WI38 (cell line): ENCODE data around the gene GATA6.
"Not testable (repeated sequence)": the region's sequence is repeated elsewhere in the genome, so short reads cannot be mapped to it uniquely, and the experiment has no call there.

ENCODE experiments used
- H3K4me3 ChIP-seq: 2 replicates; pipeline ENCODE4 v1.5.1; 2011; ENCODE audit warnings: low read depth, mild to moderate bottlenecking, control low read depth, low read length
- TF ChIP-seq, protein P1 (sequence below): IDR thresholded peaks from 2 replicates; pipeline ENCODE4 v1.5.1; 2012; ENCODE audit warnings: low read depth, mild to moderate bottlenecking, control low read depth, low read length

Gene GATA6

DNA sequence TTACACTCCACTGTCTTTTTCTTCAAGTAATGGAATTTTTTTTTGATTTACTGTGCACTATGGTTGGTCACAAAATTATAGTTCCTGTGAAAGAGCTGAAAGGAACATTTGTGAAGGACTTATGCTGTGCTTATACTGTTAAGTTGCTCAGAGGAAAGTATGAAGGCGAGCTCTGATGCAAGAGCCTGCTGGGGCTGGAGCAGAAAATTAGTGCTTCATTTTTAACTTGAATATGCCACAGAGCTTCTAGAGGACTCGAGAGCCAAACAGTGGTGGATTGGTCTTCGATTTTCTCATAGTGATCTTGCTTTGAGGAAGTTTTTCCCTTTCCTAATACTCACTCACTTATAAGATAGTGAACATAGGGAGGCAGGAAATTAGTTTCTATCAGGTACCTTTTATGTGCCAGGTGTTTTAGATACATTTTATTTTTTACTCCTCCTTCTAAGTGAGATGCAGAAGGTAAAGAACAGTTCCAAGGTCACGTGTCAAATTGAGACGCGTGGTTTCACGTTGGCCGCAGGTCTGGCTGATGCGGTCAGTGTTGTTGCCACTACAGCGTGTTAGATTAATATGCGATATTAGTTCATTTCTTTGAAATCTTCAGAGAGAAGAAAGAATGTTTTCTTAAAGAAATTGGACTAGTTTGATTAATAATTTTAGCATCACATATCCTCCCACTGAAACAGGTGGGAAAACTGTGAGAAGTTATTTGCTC lies 20.2 kb downstream of the GATA6 start:
- no peak overlapping the region for H3K4me3 ChIP-seq

DNA sequence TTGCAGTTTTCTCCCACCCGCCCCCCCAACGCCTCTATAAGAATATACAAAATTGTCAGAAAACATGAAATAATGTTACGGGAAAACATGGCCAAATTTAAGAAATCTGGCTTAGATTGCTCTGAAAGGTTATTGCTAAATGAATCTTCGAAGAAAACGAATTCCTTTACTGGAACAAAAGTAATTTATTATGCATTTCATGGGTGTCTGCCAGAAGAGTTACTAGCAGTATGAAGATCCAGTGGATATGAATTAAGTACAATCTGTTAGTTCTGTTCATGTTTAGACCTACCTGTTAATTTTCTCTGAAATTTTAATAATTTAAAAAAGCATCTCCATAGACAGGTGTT lies 21.9 kb downstream of the GATA6 start:
- TF ChIP-seq, protein P1, sequence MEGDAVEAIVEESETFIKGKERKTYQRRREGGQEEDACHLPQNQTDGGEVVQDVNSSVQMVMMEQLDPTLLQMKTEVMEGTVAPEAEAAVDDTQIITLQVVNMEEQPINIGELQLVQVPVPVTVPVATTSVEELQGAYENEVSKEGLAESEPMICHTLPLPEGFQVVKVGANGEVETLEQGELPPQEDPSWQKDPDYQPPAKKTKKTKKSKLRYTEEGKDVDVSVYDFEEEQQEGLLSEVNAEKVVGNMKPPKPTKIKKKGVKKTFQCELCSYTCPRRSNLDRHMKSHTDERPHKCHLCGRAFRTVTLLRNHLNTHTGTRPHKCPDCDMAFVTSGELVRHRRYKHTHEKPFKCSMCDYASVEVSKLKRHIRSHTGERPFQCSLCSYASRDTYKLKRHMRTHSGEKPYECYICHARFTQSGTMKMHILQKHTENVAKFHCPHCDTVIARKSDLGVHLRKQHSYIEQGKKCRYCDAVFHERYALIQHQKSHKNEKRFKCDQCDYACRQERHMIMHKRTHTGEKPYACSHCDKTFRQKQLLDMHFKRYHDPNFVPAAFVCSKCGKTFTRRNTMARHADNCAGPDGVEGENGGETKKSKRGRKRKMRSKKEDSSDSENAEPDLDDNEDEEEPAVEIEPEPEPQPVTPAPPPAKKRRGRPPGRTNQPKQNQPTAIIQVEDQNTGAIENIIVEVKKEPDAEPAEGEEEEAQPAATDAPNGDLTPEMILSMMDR, result no peak
- H3K4me3 ChIP-seq, result no peak overlapping the region

More for the DNA sequence above, 20.2 kb downstream of the GATA6 start:
- TF ChIP-seq, protein P1, result no peak

DNA sequence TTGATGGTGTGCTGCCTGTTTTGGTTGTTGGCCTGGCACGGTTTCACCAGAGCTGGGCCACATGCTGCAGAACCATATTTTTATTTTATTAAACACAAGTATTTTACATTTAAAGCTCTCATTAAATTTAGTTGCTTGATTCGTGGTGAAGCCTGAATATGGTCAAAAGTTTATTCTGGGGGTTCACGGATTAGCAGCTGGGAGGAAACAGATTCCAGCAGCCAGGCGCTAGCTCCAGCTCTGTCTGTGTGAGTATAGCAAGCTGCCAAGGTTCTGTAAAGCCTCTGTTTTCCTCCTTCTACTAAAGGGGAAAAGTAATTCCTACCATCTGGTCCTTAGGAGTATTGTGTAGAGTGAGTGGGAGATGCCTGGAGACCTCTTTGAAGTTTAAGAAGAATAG lies 22.5 kb downstream of the GATA6 start:
- TF ChIP-seq, protein P1, result no peak

DNA sequence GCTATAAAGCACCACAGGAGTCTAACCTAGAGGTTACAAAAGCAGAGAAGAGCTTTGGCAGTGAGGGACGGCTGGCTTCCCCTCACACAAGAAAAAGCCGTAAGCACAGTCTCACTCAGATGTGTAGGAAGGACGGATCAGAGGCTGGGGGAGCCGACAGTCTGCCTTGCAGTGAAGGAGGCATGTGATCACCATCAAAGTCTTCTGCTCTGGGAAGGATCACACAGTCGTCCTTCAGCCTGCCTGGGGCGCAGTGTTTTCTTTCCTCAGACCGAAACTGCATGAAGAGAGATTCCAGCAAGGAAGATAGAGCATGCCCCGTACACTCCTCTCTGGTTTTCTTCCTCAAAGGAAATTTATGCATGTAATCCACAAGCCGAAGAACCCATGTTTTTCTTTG lies 24.1 kb downstream of the GATA6 start:
- no peak overlapping the region for H3K4me3 ChIP-seq
- TF ChIP-seq, protein P1, result no peak

More for the DNA sequence above, 22.5 kb downstream of the GATA6 start:
- no peak overlapping the region for H3K4me3 ChIP-seq

DNA sequence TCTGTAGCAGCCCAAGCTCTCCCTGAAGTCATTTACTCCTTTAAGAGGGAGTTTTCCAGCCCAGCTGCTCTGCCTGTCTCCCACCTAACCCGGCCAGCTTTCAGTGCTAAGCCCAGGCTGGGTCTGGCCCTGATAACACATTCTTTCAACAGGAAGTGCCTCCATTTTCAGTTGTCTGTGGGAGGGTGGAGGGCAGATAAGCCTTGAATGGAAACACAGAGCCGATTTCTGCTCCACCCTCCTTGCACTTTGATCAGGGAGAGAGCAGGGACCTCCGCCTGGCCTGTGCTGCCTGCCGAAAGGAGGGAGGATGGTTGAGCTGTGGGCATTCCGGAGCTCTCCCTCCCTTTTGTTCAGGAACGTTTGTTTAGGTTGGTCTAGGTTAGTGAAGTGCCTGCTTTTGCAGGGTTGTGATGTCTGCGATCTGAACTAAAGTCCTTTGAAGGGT lies 24.8 kb downstream of the GATA6 start:
- no peak overlapping the region for H3K4me3 ChIP-seq
- TF ChIP-seq, protein P1, result no peak

DNA sequence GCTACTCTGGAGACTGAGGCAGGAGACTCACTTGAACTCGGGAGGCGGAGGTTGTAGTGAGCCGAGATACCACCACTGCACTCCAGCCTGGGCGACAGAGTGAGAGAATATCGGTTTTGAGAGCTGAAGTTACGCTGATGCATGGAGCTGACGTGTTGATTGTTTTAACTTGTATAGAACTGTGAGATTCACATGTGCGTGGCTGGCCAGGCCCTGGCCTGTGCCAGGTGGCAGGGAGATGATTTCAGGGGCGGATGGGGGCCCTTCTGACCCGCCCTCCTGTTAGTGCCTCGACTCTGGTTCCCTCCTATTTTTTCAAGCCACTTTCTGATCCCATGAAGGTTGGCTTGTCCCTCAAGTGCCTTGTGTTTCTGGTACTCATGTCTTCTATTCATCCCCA lies 25.7 kb downstream of the GATA6 start:
- TF ChIP-seq, protein P1, result no peak
- no peak overlapping the region for H3K4me3 ChIP-seq

DNA sequence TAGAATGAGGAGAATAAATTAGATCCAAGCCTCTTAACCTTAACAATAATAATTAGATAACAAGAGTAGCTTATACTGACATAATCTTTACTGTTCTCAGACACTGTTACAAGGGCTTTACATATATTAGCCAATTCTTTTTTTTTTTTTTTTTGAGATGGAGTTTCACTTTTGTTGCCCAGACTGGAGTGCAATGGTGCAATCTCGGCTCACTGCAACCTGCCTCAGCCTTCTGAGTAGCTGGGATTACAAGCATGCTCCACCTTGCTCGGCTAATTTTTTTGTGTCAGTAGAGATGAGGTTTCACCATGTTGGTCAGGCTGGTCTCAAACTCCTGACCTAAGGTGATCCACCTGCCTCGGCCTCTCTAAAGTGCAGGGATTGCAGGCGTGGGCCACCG lies 27.6 kb downstream of the GATA6 start:
- H3K4me3 ChIP-seq, result not testable (repeated sequence)

DNA sequence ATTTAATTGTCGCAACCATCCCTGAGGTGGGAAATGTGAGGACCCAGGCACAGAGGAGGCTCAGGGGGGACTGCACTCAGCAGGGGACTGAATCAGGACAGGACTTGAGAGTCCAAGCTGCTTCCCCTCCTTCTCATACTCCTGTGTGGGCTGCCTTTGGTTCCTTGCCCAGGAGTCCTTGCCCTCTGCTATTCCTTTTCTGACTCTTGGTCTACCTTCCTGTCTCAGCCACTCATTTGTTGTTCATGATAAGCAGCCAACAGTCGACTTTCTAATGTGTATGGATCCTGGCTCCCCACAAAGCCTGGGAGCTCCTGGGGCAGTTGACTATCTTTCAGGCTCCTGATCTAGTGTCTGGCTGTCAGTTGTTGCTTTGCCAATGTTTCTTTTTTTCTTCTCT lies 28.3 kb downstream of the GATA6 start:
- H3K4me3 ChIP-seq, result no peak overlapping the region
- TF ChIP-seq, protein P1, result no peak
